GM23338 (cell line): ENCODE results near the gene DCTN2. TPM values are rescaled to one million over a fixed set of nuclear protein-coding genes. Genes with fewer than 3 reads are reported as not detected.

ENCODE experiments used
- ATAC-seq: fragments of 200-7000 bp; cut with Tn5 transposase; 3 replicates; pipeline ENCODE4 v1.9.1; 2020
- DNase-seq: peaks from one replicate; pipeline ENCODE4 v3.0.0-alpha.2; 2015; ENCODE audit warnings: low spot score
- H2AFZ ChIP-seq: fragments of 200-600 bp; sonication (generic); 2 replicates; pipeline ENCODE4 v1.8.0; 2016; ENCODE audit warnings: antibody characterized with exemption, mild to moderate bottlenecking, moderate library complexity
- H3F3A ChIP-seq: fragments of 200-600 bp; sonication (generic); replicated peaks from 2 replicates; pipeline ENCODE4 v1.8.0; 2017; ENCODE audit warnings: antibody characterized with exemption, mixed run types, low read depth
- H3K27ac ChIP-seq: fragments of 200-600 bp; sonication (generic); 2 replicates; pipeline ENCODE4 v1.6.1; 2016; ENCODE audit warnings: low read depth
- H3K27me3 ChIP-seq: fragments of 200-600 bp; sonication (generic); 2 replicates; pipeline ENCODE4 v1.8.0; 2016; ENCODE audit warnings: mild to moderate bottlenecking, mixed run types, moderate library complexity; ENCODE audit not compliant: insufficient read depth
- H3K36me3 ChIP-seq: fragments of 200-600 bp; sonication (generic); 2 replicates; pipeline ENCODE4 v1.8.0; 2016; ENCODE audit warnings: mild to moderate bottlenecking; ENCODE audit not compliant: insufficient read depth
- H3K4me1 ChIP-seq: fragments of 200-600 bp; sonication (generic); 2 replicates; pipeline ENCODE4 v1.8.0; 2016; ENCODE audit warnings: mild to moderate bottlenecking, moderate library complexity; ENCODE audit not compliant: insufficient read depth
- H3K4me2 ChIP-seq: fragments of 200-600 bp; sonication (generic); 2 replicates; pipeline ENCODE4 v1.7.1; 2017; ENCODE audit warnings: mixed run types
- H3K4me3 ChIP-seq: fragments of 200-600 bp; sonication (generic); 2 replicates; pipeline ENCODE4 v1.6.1; 2016; ENCODE audit warnings: mixed run types
- H3K79me2 ChIP-seq: fragments of 200-600 bp; sonication (generic); replicated peaks from 2 replicates; pipeline ENCODE4 v1.8.0; 2017; ENCODE audit warnings: mild to moderate bottlenecking; ENCODE audit not compliant: insufficient read depth
- H3K9me2 ChIP-seq: fragments of 200-600 bp; sonication (generic); 2 replicates; pipeline ENCODE4 v1.8.0; 2017; ENCODE audit not compliant: insufficient read depth
- H4K20me1 ChIP-seq: fragments of 200-600 bp; sonication (generic); replicated peaks from 2 replicates; pipeline ENCODE4 v1.8.0; 2017; ENCODE audit warnings: mild to moderate bottlenecking; ENCODE audit not compliant: insufficient read depth
- H3K27ac Mint-ChIP-seq: 2 replicates; pipeline ENCODE4 v1.8.0; 2020; ENCODE audit warnings: inconsistent platforms, mild to moderate bottlenecking, moderate library complexity, mixed read lengths
- H3K27me3 Mint-ChIP-seq: 3 replicates; pipeline ENCODE4 v1.8.0; 2022; ENCODE audit warnings: low read depth, mild to moderate bottlenecking, moderate library complexity, mixed read lengths, inconsistent platforms; ENCODE audit not compliant: insufficient read depth, poor library complexity
- H3K36me3 Mint-ChIP-seq: 3 replicates; pipeline ENCODE4 v1.8.0; 2021; ENCODE audit warnings: low read depth, mild to moderate bottlenecking, inconsistent platforms, moderate library complexity, mixed read lengths
- H3K4me1 Mint-ChIP-seq: 3 replicates; pipeline ENCODE4 v1.8.0; 2020; ENCODE audit warnings: mild to moderate bottlenecking, inconsistent platforms, mixed read lengths
- H3K4me3 Mint-ChIP-seq: 3 replicates; pipeline ENCODE4 v1.8.0; 2021; ENCODE audit warnings: moderate library complexity, mild to moderate bottlenecking, inconsistent platforms, mixed read lengths
- H3K9me3 Mint-ChIP-seq: 3 replicates; pipeline ENCODE4 v1.8.0; 2020; ENCODE audit warnings: moderate library complexity, mild to moderate bottlenecking, inconsistent platforms, mixed read lengths
- CREB1 ChIP-seq: fragments of 250-450 bp; sonication (Bioruptor Pico); IDR thresholded peaks from 2 replicates; pipeline ENCODE4 v1.5.0; 2020; ENCODE audit warnings: low read depth, mild to moderate bottlenecking, moderate library complexity
- ETS1 ChIP-seq: IDR thresholded peaks from 2 replicates; pipeline ENCODE4 v1.6.1; 2016; ENCODE audit warnings: antibody characterized with exemption
- EZH2phosphoT487 ChIP-seq: fragments of 200-600 bp; sonication (generic); IDR thresholded peaks from one replicate; pipeline ENCODE4 v1.8.1; 2018; ENCODE audit warnings: antibody characterized with exemption; ENCODE audit not compliant: unreplicated experiment
- JUNB ChIP-seq: IDR thresholded peaks from one replicate; pipeline ENCODE4 v1.6.1; 2016; ENCODE audit warnings: antibody characterized with exemption; ENCODE audit not compliant: unreplicated experiment
- NANOG ChIP-seq: IDR thresholded peaks from 2 replicates; pipeline ENCODE4 v1.6.1; 2016; ENCODE audit warnings: antibody characterized with exemption, borderline replicate concordance
- POLR2AphosphoS5 ChIP-seq: IDR thresholded peaks from 2 replicates; pipeline ENCODE4 v1.6.1; 2016; ENCODE audit warnings: antibody characterized with exemption, low read depth
- REST ChIP-seq: IDR thresholded peaks from one replicate; pipeline ENCODE4 v1.6.1; 2018; ENCODE audit warnings: antibody characterized with exemption; ENCODE audit not compliant: unreplicated experiment
- STAT1 ChIP-seq: IDR thresholded peaks from one replicate; pipeline ENCODE4 v1.6.1; 2016; ENCODE audit warnings: antibody characterized with exemption; ENCODE audit not compliant: unreplicated experiment
- ZNF114 ChIP-seq: fragments of 250-450 bp; sonication (Bioruptor Pico); IDR thresholded peaks from 2 replicates; pipeline ENCODE4 v1.5.0; 2020; ENCODE audit warnings: mild to moderate bottlenecking, moderate library complexity
- ZNF331 ChIP-seq: fragments of 250-450 bp; sonication (Bioruptor Pico); IDR thresholded peaks from 2 replicates; pipeline ENCODE4 v1.5.0; 2020; ENCODE audit warnings: low read depth, mild to moderate bottlenecking, moderate library complexity
- ZNF462 ChIP-seq: fragments of 250-450 bp; sonication (Bioruptor Pico); IDR thresholded peaks from 2 replicates; pipeline ENCODE4 v1.5.0; 2020; ENCODE audit warnings: mild to moderate bottlenecking, moderate library complexity
- polyA plus RNA-seq: library from polyadenylated mRNA; unstranded; fragments of >200 nt; fragmentation: Nextera tagmentation; extraction: Ambion mirVana; gene quantifications from 2 replicates; pipeline ENCODE4 v1.2.1, GENCODE V29; 2016
- total RNA-seq: library from RNA; depleted of rRNA; stranded (reverse); fragments of >200 nt; shearing (Covaris generic); gene quantifications from 2 replicates; pipeline ENCODE4 v1.2.3, GENCODE V29; 2014

Gene DCTN2
- total and polyA plus RNA-seq, 2 experiments from 2014 or later: 56.1 to 157 TPM

- no peak overlapping the region for H2AFZ ChIP-seq
- H3K4me3 ChIP-seq: no peak overlapping the region
- Mint-ChIP-seq H3K27ac (no peak overlapping the region), H3K9me3 (no peaks in the 10 kb centered on the region), H3K4me1 (peaks cover 22% of the 10 kb centered on the region), H3K27me3 (peaks cover 27% of the 10 kb centered on the region), H3K4me3 (no peak overlapping the region), H3K36me3 (peaks cover 86% of the 10 kb centered on the region)
- DNase-seq (no peak), ATAC-seq (no peak)
- peaks cover 66% of the 10 kb centered on the region for H3K36me3 ChIP-seq
- no peaks in the 10 kb centered on the region for H3K9me2 ChIP-seq
- peaks cover 81% of the 10 kb centered on the region for H3F3A ChIP-seq
- H3K79me2 ChIP-seq: peaks cover 26% of the 10 kb centered on the region
- no peak overlapping the region for H3K4me2 ChIP-seq
- peak; percentile 21; the same call in 1 of the 2 replicates for TF ChIP-seq POLR2AphosphoS5
- TF ChIP-seq EZH2phosphoT487: no peak
- H3K27ac ChIP-seq: no peak overlapping the region; the same call in 1 of the 2 replicates
- H3K27me3 ChIP-seq: no peaks in the 10 kb centered on the region
- peaks cover 51% of the 10 kb centered on the region for H4K20me1 ChIP-seq
- peaks cover 18% of the 10 kb centered on the region for H3K4me1 ChIP-seq
Observed at GRCh38 chr12:57515934-57516541, 31.0 kb downstream of the DCTN2 start.

- Histone ChIP-seq H4K20me1 (peaks cover 51% of the 10 kb centered on the region), H3K9me2 (no peaks in the 10 kb centered on the region), H3F3A (peaks cover 78% of the 10 kb centered on the region), H3K4me3 (no peak overlapping the region), H3K36me3 (peaks cover 71% of the 10 kb centered on the region), H2AFZ (no peak overlapping the region), H3K4me1 (peaks cover 17% of the 10 kb centered on the region), H3K4me2 (no peak overlapping the region), H3K27me3 (no peaks in the 10 kb centered on the region), H3K79me2 (peaks cover 29% of the 10 kb centered on the region), H3K27ac (no peak overlapping the region; the same call in 1 of the 2 replicates)
- H3K9me3 Mint-ChIP-seq: no peaks in the 10 kb centered on the region
- H3K4me3 Mint-ChIP-seq: no peak overlapping the region
- ATAC-seq (no peak), DNase-seq (no peak)
- H3K27ac Mint-ChIP-seq: no peak overlapping the region
- H3K27me3 Mint-ChIP-seq: peaks cover 22% of the 10 kb centered on the region
- peaks cover 20% of the 10 kb centered on the region for H3K4me1 Mint-ChIP-seq
- H3K36me3 Mint-ChIP-seq: peaks cover 90% of the 10 kb centered on the region
- TF ChIP-seq EZH2phosphoT487 (no peak), POLR2AphosphoS5 (no peak), ETS1 (no peak), ZNF462 (CRISPR knock-in tag) (no peak), ZNF331 (no peak), STAT1 (no peak), NANOG (no peak), CREB1 (CRISPR knock-in tag) (no peak), ZNF114 (CRISPR knock-in tag) (no peak), REST (no peak), JUNB (no peak)
Observed at GRCh38 chr12:57515408-57515933, 31.5 kb downstream of the DCTN2 start.
